GM18870 (cell line): ENCODE measurements around the gene TOB1.
A peak's percentile ranks its signal among the peaks of the same experiment; 100 is the strongest.

Experiments
- ATAC-seq: cut with Tn5 transposase; IDR thresholded peaks from one replicate; pipeline ENCODE4 v1.9.1; 2021; ENCODE audit warnings: moderate library complexity; ENCODE audit not compliant: unreplicated experiment

Gene TOB1

DNA sequence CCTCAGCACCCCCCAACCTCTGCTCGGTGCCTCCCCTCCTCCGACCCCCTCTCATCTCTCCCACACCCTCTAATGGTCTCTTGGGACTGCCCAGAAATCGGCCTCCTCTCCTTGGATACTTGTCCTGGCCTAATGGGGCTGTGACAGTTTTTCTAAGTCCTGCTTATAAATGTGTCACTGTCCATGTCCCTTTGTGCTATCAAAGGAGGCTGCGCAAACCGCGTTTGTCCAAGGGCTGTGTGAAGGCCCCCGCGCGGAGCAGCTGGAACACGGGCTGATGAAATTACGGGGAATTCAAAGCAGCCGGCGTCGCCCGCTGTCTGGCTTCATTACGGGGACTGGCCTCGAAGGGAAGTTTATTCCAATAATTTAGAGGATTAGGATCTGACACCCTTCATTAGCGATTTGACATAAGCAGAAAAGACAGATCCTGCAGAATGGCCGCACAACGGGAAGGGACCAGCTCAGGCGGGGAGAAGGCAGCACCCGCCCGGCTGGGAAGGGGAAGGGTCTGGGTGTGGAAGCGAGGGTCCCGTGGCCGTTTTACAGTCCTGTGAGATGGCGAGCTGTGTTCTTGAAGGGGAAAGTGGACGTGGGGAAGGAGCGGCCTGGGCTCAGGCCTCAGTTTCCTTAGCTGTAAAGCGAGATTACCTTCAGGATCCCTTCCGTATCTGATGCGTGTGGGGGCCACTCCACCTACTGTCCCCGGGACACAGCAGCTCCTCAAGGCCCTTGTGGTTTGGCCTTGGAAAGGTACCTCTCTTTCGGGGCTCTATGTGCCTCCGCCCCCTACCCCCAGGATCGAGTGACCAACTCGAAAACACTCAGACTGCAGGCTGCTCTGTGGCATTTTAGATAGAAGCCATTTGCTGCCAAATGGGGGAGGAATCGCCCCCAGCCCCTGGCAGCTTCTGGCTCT, 32.4 kb downstream of the TOB1 start:
- ATAC-seq: no peak

GRCh38 chr17:50832864-50833381, 33.2 kb downstream of the TOB1 start:
- ATAC-seq: no peak

- no peak for ATAC-seq
Measured at GRCh38 chr17:50832267-50832863, 33.8 kb downstream of the TOB1 start.

DNA sequence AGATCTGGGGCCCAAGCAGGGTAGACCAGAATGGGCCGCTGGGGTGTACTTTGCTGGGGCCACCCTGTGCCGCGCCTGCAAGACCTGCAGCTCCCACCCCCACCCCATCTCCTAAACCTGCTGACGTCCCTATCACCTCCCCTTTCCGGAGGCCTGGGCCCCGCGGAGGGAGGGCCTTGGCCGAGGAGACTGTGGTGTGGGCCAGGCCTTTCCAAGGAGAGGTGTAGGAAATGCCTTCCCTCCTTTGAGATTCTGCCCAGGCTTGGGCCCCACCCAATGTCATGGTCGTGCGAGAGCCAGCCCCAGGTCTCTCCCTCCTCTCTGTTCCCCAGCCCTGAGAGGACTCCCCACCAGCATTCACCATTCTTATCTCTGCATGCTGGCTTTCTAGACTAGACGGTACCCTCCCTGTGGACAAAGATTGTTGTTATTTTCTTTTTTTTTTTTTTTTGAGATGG, 34.7 kb downstream of the TOB1 start:
- ATAC-seq: no peak

DNA sequence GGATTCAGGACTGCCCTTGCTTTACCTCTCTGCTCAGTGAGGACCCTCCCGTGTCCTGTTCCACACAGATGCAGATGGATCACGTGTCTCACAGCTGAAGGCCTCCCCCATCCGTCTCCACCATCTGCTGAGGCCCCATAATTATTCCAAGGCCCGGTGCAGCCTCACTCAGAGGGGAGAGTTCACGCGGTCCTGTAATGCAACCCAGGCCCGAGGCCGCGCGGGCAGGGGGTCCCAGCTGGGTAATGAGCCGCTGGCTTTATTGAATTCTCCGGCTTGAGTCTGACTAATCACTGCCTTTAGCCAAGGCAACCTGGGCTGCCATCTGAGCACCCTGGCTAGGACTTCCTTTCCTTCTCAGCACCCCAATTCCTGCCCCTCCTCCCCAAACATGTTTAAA, 35.2 kb downstream of the TOB1 start:
- ATAC-seq: no peak

DNA sequence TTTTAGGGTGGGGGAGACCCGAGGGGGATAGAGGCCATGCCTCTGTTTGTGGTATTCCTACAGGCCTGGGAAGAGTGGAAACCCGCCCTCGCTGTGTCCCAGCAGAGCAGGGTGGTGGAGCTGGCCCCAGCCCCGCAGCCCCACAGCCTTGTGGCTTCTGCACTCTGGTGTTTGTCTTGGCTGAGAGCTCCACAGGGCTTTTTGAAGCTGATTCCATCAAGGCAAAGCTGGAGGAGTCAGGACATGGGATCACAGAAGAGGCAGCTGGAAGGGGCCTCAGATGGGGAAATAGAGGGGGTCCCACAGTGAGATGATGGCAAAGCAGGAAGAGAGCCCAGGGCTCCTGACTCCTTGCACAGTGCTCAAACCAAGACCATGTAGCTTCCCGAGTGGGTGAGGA, 35.8 kb downstream of the TOB1 start:
- no peak for ATAC-seq

GRCh38 chr17:50829332-50829731, 36.8 kb downstream of the TOB1 start:
- no peak for ATAC-seq

GRCh38 chr17:50828508-50829170, 37.5 kb downstream of the TOB1 start:
- ATAC-seq: peak; percentile 58

GRCh38 chr17:50825188-50825587, 41.0 kb downstream of the TOB1 start:
- no peak for ATAC-seq

DNA sequence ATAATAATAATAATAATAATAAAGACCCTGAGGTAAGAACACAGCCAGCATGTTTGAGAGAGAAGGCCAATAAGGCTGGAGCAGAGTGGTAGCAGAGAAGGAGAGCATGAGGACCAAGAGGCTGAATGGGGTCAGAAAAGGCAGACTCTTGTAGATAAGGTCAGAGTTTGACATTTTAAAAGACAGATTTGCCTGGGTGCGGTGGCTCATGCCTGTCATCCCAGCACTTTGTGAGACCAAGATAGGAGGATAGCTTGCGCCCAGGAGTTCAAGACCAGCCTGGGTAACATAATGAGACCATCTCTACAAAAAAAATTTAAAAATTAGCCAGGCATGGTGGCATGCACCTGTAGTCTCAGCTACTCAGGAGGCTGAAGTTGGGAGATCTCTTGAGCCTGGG, 41.7 kb downstream of the TOB1 start:
- ATAC-seq: no peak

DNA sequence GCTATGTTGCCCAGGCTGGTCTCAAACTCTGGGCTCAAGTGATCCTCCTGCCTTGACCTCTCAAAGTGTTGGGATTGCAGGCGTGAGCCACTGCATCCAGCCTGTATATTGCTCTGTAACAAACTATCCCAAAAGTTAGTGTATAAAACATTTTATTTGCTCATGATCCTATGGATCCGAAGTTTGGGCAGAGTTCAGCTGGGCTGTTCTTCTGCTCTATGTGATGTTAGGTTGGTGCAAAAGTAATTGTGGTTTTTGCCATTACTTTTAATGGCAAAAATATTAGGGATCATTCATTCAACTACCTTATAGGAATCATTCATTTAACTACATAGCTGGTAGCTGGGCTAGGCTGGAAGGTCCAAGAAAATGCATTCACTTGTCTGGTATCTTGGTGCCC, 43.6 kb downstream of the TOB1 start:
- ATAC-seq: no peak

- ATAC-seq: no peak
Measured at GRCh38 chr17:50820651-50821050, 45.5 kb downstream of the TOB1 start.

DNA sequence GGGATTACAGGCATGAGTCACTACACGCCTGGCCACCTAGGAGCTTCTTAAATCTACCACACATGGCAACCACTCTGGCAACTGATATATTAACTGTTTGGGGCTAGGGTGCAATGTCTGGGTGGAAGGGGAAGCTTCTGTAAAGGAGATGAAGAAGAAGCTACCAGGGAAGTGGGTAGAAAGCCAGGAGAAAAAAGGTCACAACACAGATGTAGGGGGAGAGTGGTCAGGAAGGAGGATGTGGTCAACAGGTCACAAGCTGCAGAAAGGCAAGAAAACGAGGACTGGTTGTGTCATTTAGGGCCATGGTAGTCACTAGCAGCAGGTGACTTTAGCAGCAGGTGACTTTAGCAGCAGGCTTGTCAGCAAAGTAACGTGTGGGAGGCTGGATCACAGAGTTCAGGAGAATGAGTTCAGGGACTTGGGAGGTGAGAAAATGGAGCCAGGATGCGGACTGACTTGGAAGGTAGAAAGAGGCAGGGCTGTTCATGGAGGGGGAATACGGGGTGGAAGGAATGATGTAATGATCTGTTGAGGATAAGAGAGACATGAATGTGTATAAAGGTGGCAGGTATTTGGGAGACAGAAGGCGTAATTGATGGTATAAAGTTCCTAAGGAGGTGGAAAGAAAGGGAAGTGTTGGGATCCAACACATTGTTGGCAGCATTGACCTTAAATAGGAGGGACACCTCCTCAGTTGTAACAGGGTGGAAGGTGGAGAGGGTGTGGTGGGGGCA, 47.1 kb downstream of the TOB1 start:
- ATAC-seq: no peak

DNA sequence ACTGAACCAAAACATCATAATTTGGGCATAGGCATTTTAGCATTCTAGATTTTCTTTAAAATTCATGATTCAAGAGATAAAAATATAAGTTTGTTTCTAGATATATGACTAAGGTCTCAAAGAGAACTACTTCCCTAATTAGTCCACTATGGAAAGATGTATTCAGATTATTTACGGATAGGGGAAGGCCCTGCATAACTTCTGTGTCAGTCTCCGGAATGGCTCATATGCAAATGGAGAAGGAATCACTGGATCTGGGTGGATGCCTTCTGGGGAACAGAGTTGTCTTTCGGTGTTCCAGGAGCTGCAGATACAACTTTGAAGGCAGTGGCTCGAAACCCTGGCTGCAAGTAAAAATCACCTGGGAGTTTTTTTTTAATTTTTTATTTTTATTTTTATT, 47.9 kb downstream of the TOB1 start:
- no peak for ATAC-seq

GRCh38 chr17:50817838-50818237, 48.3 kb downstream of the TOB1 start:
- ATAC-seq: no peak

GRCh38 chr17:50816771-50817751, 49.1 kb downstream of the TOB1 start:
- ATAC-seq: no peak

GRCh38 chr17:50816271-50816670, 49.9 kb downstream of the TOB1 start:
- no peak for ATAC-seq

DNA sequence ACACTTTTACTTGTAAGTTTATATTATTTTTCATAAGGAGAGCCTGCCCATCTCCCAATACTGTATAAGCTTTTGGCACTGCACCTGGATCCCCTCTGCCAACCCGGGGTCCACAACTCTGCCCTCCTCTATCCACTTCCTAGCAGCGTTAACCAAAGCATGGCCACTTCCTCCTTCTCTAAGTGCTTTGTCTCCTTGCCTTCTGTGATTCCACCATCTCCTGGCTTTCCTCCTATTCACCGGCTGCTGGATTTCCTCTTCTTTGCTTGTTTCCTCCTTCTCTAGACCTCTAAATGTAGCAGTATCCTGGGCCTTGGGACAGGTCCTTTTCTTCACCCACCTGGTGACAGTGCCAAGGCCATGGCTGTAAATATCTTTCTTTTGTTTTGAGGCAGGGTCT, 50.8 kb downstream of the TOB1 start:
- no peak for ATAC-seq

DNA sequence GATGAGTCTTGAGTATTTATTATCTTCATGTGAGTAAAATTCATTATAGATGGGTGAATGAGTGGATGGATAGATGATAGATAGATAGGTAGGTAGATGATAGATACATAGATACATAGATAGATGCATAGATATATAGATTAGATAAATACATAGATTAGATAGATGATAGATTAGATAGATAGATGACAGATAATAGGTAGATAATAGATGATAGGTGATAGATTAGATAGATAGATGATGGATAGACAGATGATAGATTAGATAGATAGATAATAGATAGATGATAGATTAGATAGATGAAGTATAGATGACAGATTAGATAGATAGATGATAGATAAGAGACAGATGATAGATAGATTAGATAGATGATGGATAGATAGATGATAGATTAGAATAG, 52.6 kb downstream of the TOB1 start:
- no peak for ATAC-seq
